Peyer's patch (tissue), 4 donors: ENCODE results near the gene C16orf90.
"Not testable (repeated sequence)": the region's sequence is repeated elsewhere in the genome, so short reads cannot be mapped to it uniquely, and the experiment has no call there.

Experiments used
- POLR2A ChIP-seq, 2 donors: fragments of 450-650 bp; IDR thresholded peaks; one replicate each; pipeline ENCODE4 v1.5.1; 2017; ENCODE audit warnings: antibody characterized with exemption in 2 of 2, mild to moderate bottlenecking in 2 of 2, moderate library complexity in 2 of 2
- TF ChIP-seq, protein P1 (sequence below), 6 experiments: fragments of 450-650 bp in 4 of 6; fragments of 200-600 bp in 2 of 6; sonication (generic) in 1 of 6; IDR thresholded peaks; one replicate each; pipeline ENCODE4 v1.5.1; 2017 to 2019; ENCODE audit warnings: antibody characterized with exemption in 6 of 6, mild to moderate bottlenecking in 3 of 6, moderate library complexity in 1 of 6

DNA sequence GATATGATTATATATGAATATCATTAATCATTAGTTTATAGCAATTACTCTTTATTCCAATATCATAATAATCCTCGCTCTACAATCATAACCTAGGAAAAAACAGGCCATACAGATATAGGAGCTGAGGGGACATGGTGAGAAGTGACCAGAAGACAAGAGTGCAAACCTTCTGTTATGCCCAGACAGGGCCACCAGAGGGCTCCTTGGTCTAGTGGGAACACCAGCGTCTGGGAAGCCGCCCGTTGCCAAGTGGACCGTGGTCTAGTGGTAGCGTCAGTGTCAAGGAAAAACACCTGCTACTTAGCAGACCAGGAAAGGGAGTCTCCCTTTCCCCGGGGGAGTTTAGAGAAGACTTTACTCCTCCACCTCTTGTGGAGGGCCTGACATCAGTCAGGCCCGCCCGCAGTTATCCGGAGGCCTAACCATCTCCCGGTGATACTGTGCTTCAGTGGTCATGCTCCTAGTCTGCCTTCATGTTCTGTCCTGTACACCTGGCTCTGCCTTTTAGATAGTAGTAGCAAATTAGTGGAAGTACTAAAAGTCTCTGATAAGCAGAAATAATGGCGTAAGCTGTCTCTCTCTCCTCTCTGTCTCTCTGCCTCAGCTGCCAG is 32.0 kb upstream of the C16orf90 start:
- not testable (repeated sequence) for TF ChIP-seq POLR2A (IDR thresholded peaks at IDR 0.05)
- TF ChIP-seq, protein P1, sequence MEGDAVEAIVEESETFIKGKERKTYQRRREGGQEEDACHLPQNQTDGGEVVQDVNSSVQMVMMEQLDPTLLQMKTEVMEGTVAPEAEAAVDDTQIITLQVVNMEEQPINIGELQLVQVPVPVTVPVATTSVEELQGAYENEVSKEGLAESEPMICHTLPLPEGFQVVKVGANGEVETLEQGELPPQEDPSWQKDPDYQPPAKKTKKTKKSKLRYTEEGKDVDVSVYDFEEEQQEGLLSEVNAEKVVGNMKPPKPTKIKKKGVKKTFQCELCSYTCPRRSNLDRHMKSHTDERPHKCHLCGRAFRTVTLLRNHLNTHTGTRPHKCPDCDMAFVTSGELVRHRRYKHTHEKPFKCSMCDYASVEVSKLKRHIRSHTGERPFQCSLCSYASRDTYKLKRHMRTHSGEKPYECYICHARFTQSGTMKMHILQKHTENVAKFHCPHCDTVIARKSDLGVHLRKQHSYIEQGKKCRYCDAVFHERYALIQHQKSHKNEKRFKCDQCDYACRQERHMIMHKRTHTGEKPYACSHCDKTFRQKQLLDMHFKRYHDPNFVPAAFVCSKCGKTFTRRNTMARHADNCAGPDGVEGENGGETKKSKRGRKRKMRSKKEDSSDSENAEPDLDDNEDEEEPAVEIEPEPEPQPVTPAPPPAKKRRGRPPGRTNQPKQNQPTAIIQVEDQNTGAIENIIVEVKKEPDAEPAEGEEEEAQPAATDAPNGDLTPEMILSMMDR (IDR thresholded peaks at IDR 0.05), result peak; percentile 22 to 61 (median 58)
